HG03457 (cell line): ENCODE results near the gene YAE1.
"Not testable (repeated sequence)": the region's sequence is repeated elsewhere in the genome, so short reads cannot be mapped to it uniquely, and the experiment has no call there.

ENCODE experiments used
- ATAC-seq: cut with Tn5 transposase; IDR thresholded peaks from one replicate; pipeline ENCODE4 v1.9.1; 2021; ENCODE audit warnings: moderate number of reproducible peaks; ENCODE audit not compliant: unreplicated experiment

YAE1 gene

DNA sequence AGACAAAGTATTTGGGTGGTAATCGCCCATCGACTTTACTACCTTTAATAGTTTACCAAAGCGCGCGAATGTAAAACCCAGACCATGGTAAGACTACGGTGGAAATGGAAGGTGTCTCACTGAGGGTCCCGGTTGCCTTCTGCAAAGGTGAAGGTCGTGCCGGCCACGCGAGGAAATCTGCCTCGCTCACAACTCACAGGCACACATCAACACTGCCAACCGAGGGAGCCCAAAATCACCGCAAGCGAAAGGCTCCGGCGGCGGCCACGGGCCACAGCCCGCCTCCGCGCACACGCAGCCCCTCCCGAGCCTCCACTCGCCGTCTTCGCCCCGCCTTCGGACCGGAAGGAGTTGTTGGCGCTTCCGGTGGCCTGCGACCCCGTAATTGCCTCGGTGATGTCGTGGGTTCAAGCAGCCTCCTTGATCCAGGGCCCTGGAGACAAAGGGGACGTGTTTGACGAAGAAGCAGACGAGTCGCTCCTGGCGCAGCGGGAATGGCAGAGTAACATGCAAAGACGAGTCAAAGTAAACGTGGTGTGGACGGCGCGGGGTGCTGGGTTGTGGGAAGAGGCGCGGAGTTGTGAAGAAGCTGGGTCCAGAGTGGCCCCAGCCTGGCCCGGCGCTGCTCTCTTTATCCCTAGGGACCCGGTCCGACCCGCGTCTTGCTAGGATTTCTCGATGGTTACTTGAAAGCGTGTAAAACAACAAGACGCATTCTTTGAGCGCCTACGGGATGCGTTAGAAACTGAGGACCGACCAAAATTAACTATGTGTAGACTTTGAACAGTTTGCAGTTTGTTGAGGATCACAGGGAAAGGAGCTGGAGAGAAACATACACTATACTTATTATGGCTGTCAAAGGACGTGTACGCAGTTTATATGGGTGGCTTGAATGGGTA, at the start of gene YAE1:
Gene YAE1, plus strand, starts transcription at position 382 of the 899 bp plus-strand sequence. Its CDS starts 15 bp downstream, at position 397.
- ATAC-seq: peak; percentile 97

DNA sequence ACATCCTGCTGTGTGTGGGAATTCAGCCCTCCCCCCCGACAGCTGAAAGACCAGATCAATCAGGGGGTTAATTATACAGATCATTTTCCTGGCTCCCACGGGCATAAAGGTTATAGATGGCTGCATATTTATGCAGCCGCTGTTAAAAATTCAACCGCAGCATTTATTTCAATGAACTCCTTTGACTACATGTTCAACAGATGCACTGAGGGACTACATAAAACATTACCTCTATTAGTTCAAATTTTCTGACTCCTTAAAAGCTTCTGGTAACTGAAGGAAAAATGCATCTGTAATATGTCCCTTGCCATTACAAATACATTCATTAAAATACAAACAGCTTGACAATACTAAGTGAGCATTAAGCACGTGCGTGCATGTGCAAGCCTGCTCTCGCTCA, 49.7 kb upstream of the YAE1 start:
- ATAC-seq: no peak

- ATAC-seq: no peak
Measured at GRCh38 chr7:39517240-39517639, 49.0 kb upstream of the YAE1 start.

DNA sequence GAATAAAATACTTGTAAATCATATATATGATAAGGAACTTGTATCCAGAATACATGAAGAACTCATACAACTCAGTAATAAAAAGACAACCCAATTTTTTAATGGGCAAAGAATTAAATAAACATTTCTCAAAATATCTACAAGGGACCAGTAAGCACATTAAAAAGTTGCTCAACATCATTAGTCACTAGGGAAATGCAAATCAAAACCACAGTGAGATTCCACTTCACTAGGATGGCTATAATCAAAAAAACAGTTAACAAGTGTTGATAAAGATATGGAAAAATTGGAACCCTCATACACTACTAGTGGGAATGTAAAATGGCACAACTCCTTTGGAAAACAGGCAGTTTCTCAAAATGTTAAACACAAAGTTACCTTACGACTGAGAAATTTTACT, 40.3 kb upstream of the YAE1 start:
- ATAC-seq: no peak

- no peak for ATAC-seq
Measured at GRCh38 chr7:39526666-39527065, 39.5 kb upstream of the YAE1 start.

DNA sequence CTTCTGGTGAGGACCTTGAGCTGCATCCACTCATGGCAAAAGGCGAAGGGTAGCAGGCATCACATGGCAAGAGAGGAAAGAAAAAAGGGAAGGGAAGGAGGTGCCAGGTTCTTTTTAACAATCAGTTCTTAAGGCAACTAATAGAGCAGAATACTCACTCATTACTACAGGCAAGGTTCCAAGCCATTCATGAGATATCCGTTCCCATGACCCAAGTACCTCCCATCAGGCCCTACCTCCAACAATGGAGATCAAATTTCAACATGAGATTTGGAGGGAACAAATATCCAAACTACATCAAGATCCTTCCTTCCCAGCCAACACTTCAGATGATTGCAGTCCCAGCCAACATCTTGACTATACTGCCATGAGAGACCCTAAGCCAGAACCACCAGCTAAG, 38.9 kb upstream of the YAE1 start:
- no peak for ATAC-seq

- no peak for ATAC-seq
Measured at GRCh38 chr7:39527951-39528350, 38.3 kb upstream of the YAE1 start.

DNA sequence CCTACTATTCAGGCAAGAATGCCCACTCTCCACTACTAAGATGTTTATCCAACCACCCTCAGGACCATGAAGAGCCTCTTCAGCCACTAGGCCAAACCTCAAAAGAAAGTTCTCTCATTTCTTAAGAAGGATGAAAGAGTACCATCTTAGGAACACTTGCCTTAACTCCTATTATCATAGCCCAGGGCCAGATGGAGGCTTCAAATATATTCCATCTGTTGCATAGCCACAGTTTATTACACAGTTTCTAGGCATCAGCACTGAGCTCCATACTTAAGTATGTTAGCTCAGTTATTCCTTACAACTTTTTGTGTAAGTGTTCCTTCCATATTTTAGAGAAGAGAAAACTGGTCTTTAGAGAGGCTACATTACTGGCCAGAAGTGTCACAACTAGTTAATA, 37.4 kb upstream of the YAE1 start:
- ATAC-seq: no peak

- ATAC-seq: no peak
Measured at GRCh38 chr7:39529582-39529981, 36.6 kb upstream of the YAE1 start.

DNA sequence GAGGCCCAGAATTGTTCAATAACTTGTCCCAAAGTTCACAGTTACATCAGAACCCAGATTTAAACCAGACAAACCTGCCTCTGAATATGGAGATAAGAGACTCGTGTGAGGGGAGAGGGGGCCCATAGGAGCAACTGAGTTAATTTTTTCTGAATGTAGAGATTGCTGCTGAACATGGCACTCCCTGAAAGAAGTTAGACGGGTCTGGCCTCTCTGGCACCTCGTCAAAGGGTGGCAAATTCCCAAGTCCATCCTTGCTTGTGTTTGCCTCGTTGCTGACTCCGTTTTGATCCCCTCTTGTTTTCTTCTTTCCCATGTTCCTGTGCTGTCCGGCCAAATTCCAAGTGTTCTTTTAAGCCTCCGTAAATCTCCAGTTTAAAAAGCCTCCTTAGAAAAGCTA, 35.2 kb upstream of the YAE1 start:
- no peak for ATAC-seq

- ATAC-seq: no peak
Measured at GRCh38 chr7:39531818-39532217, 34.4 kb upstream of the YAE1 start.

DNA sequence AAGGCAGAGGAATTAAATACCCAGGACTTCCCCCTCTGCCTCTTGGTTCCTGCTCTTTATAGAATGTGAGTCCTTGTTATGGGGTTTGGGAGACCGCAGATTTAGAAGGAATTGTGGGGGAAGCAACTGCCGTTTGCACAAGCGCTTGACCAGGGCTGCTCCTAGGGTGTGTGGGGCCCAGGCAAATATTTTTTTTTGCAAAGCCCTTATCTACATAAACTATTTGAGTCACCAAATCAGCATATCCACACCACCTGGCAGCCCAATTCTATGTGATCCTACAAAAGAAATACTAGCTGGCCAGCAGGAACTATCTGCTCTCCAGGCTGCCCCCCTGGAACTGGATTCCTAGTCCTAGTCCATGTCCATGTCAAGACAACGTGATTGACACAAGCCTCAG, 33.4 kb upstream of the YAE1 start:
- no peak for ATAC-seq

GRCh38 chr7:39534599-39534998, 31.6 kb upstream of the YAE1 start:
- ATAC-seq: no peak

DNA sequence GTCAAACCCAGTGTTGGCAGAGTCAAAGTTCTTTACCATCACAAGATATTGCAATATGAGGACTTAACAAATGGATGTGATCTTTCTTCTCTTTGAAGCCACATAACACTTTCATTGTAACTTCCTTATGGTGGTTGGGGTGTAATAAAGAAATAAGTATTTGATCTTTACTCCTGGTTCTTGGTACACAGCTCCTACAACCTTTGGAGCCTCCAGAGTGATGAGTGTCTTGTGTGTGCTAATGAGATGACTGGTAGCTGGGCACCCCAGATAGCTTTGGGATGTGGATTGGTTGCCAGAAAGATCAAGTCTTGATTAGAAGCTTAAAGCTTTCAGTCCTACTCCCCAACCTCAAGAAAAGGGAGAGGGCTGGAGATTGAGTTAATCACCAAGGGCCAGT, 31.1 kb upstream of the YAE1 start:
- no peak for ATAC-seq

- ATAC-seq: no peak
Measured at GRCh38 chr7:39535720-39536119, 30.5 kb upstream of the YAE1 start.

DNA sequence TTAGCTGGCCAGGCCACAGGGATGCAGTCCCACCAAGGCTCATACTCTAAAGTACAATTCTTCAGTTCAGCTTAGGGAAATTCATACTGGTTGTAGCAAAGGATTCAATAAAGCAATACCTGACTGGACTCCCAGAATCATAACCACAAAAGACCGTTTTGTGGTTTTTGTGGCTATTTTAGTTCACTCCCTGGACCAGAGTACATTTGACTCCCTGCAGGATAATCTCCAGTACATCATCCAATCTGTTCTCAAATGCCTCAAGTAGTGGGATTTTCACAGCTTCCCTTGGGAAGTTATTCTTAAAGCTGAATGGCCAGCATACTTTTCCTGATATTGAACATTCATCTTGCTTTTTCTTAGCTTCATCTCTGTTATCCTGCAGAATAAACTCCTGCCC, 29.3 kb upstream of the YAE1 start:
- no peak for ATAC-seq

DNA sequence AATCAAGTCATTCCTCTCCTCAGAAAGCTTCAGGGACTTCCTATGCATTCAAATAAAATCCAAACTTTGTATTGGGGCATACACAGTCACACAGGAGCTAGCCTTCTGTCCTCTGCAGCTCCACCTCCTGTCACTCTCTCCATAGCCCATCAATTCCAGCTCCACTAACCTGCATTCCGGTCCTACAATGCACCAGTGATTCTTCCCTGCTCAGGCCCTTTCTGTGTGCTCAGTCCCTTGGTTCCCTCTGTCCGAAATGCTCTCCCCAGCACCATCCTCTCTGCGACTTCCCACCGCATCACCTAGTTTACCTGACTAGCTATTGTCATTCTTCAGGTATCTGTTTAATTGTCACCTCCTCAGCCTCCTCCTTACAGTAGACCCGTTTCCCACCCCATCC, 26.4 kb upstream of the YAE1 start:
- no peak for ATAC-seq

- no peak for ATAC-seq
Measured at GRCh38 chr7:39540320-39540719, 25.9 kb upstream of the YAE1 start.

DNA sequence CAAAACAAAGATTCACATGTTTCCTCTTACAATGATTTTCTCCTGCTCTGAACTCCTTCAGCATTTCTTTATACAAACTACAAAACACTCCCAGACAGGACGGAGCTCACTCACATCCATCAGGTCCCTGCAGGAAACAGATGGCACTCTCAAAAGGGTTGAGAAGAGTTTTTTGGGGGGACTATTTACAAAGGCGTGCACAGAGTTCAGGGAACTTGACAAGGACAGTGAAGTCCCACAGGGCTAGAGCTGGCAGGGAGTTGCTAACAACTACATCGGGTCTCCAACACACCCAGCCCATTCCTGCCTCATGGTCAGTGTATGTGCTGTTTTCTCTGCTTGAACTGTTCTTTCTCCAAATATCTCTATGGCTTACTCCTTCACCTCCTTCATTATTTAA, 24.7 kb upstream of the YAE1 start:
- ATAC-seq: no peak

DNA sequence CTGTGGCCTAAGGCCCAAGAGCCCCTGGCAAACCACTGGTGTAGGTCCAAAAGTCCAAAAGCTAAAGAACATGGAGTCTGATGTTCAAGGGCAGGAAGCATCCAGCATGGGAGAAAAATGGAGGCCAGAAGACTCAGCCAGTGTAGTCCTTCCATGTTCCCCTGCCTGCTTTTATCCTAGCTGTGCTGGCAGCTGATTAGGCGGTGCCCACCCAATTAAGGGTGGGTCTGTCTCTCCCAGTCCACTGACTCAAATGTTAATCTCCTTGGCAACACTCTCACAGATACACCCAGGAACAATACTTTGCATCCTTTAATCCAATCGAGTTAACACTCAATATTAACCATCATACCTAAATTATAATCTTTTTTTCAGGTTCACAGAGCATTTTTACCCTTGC, 21.4 kb upstream of the YAE1 start:
- not testable (repeated sequence) for ATAC-seq

GRCh38 chr7:39547336-39547735, 18.9 kb upstream of the YAE1 start:
- ATAC-seq: no peak

DNA sequence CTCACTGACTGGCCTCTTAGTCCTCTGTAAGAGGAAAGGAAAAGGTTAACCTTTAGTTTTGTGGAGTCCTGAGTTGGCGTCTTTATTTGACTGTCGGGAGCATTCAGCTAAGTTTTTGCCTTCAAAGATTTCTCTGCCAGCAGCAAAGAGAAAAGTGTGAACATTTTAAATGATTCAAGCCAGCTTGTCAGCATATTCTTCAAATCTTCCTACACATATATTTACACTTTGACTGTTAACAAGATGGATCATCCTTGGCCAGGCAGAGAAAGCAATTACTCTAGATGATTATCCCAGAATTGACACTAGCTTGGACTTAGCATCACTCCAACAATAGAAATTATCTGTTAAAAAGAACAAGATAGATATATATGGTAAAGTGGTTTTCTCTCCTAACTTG, 15.8 kb upstream of the YAE1 start:
- no peak for ATAC-seq

- ATAC-seq: no peak
Measured at GRCh38 chr7:39553436-39553835, 12.8 kb upstream of the YAE1 start.
